ENCODE data around the gene TRABD2A. TPM values are rescaled to one million over a fixed set of nuclear protein-coding genes. Genes with fewer than 3 reads are reported as not detected.
"Not testable (repeated sequence)": the region's sequence is repeated elsewhere in the genome, so short reads cannot be mapped to it uniquely, and the experiment has no call there.

Gene TRABD2A
- total and polyA plus RNA-seq, 5 donors: 0.29 to 1.3 (median 0.62) TPM

GRCh38 chr2:84788027-84788426, 92.9 kb downstream of the TRABD2A start:
- ATAC-seq: no peak
- 46% methylated on average over 1 of the region's 1 CpG for WGBS

GRCh38 chr2:84786601-84787000, 94.3 kb downstream of the TRABD2A start:
- ATAC-seq (no peak), DNase-seq (no peak)
- Histone ChIP-seq H3K27me3 (ENCODE audit: control insufficient read depth, insufficient read depth) (no peaks in the 10 kb centered on the region), H3K9me3 (ENCODE audit: control insufficient read depth, low read length) (no peaks in the 10 kb centered on the region), H3K4me3 (ENCODE audit: low read length) (no peak overlapping the region), H3K27ac (ENCODE audit: low read length) (no peak overlapping the region), H3K4me1 (ENCODE audit: control insufficient read depth, insufficient read depth, low read length) (no peaks in the 10 kb centered on the region)
- intact Hi-C loops (cut with DNase I): no loop called here

More at GRCh38 chr2:84788027-84788426, 92.9 kb downstream of the TRABD2A start:
- Histone ChIP-seq H3K27me3 (ENCODE audit: control insufficient read depth, insufficient read depth) (no peaks in the 10 kb centered on the region), H3K9me3 (ENCODE audit: control insufficient read depth, low read length) (no peaks in the 10 kb centered on the region), H3K4me3 (ENCODE audit: low read length) (no peak overlapping the region), H3K27ac (ENCODE audit: low read length) (no peak overlapping the region), H3K4me1 (ENCODE audit: control insufficient read depth, insufficient read depth, low read length) (no peaks in the 10 kb centered on the region)
- intact Hi-C loops (cut with DNase I): no loop called here
- no peak for DNase-seq

- no peaks in the 10 kb centered on the region for H3K27me3 ChIP-seq (ENCODE audit: control insufficient read depth, insufficient read depth)
- intact Hi-C loops (cut with DNase I): no loop called here
- H3K4me1 ChIP-seq (ENCODE audit: control insufficient read depth, insufficient read depth, low read length): no peaks in the 10 kb centered on the region
- no peaks in the 10 kb centered on the region for H3K9me3 ChIP-seq (ENCODE audit: control insufficient read depth, low read length)
- ATAC-seq (no peak), DNase-seq (no peak)
- 88% methylated on average over 4 of the region's 4 CpGs for WGBS
- no peak overlapping the region for H3K4me3 ChIP-seq (ENCODE audit: low read length)
- H3K27ac ChIP-seq (ENCODE audit: low read length): no peak overlapping the region
Observed at GRCh38 chr2:84785950-84786349, 94.9 kb downstream of the TRABD2A start.

- ATAC-seq (no peak), DNase-seq (no peak)
- Histone ChIP-seq H3K4me3 (ENCODE audit: low read length) (no peak overlapping the region), H3K27ac (ENCODE audit: low read length) (no peak overlapping the region), H3K27me3 (ENCODE audit: control insufficient read depth, insufficient read depth) (no peaks in the 10 kb centered on the region), H3K9me3 (ENCODE audit: control insufficient read depth, low read length) (no peaks in the 10 kb centered on the region), H3K4me1 (ENCODE audit: control insufficient read depth, insufficient read depth, low read length) (no peaks in the 10 kb centered on the region)
- intact Hi-C loops (cut with DNase I): no loop called here
- 53% methylated on average over 1 of the region's 1 CpG for WGBS
Observed at GRCh38 chr2:84782717-84783442, 98.0 kb downstream of the TRABD2A start.

GRCh38 chr2:84781942-84782716, 98.8 kb downstream of the TRABD2A start:
- H3K27me3 ChIP-seq (ENCODE audit: control insufficient read depth, insufficient read depth): no peaks in the 10 kb centered on the region
- H3K4me3 ChIP-seq (ENCODE audit: low read length): no peak overlapping the region
- no peak overlapping the region for H3K27ac ChIP-seq (ENCODE audit: low read length)
- WGBS: 61% methylated on average over 3 of the region's 3 CpGs
- H3K4me1 ChIP-seq (ENCODE audit: control insufficient read depth, insufficient read depth, low read length): no peaks in the 10 kb centered on the region
- ATAC-seq: peak in 1 of 2 donors; percentile 35
- DNase-seq: peak in 2 of 3 donors; percentile 15 to 33
- no peaks in the 10 kb centered on the region for H3K9me3 ChIP-seq (ENCODE audit: control insufficient read depth, low read length)
- intact Hi-C loops (cut with DNase I): no loop called here

- Histone ChIP-seq H3K27ac (ENCODE audit: low read length) (no peak overlapping the region), H3K4me1 (ENCODE audit: control insufficient read depth, insufficient read depth, low read length) (no peaks in the 10 kb centered on the region), H3K27me3 (ENCODE audit: control insufficient read depth, insufficient read depth) (no peaks in the 10 kb centered on the region), H3K4me3 (ENCODE audit: low read length) (no peak overlapping the region), H3K9me3 (ENCODE audit: control insufficient read depth, low read length) (no peaks in the 10 kb centered on the region)
- no peak for DNase-seq
- no peak for ATAC-seq
- 50% methylated on average over 3 of the region's 3 CpGs for WGBS
- intact Hi-C loops (cut with DNase I): no loop called here
Observed at GRCh38 chr2:84779781-84780180, 101.1 kb downstream of the TRABD2A start.

- H3K27ac ChIP-seq (ENCODE audit: low read length): no peak overlapping the region
- H3K9me3 ChIP-seq (ENCODE audit: control insufficient read depth, low read length): no peaks in the 10 kb centered on the region
- WGBS: 78% methylated on average over 1 of the region's 1 CpG
- intact Hi-C loops (cut with DNase I): no loop called here
- ATAC-seq (no peak), DNase-seq (no peak)
- no peak overlapping the region for H3K4me3 ChIP-seq (ENCODE audit: low read length)
- H3K4me1 ChIP-seq (ENCODE audit: control insufficient read depth, insufficient read depth, low read length): no peaks in the 10 kb centered on the region
- no peaks in the 10 kb centered on the region for H3K27me3 ChIP-seq (ENCODE audit: control insufficient read depth, insufficient read depth)
Observed at GRCh38 chr2:84778911-84779690, 101.8 kb downstream of the TRABD2A start.

GRCh38 chr2:84776011-84776410, 104.9 kb downstream of the TRABD2A start:
- WGBS: 76% methylated on average over 1 of the region's 1 CpG
- Histone ChIP-seq H3K9me3 (ENCODE audit: control insufficient read depth, low read length) (no peaks in the 10 kb centered on the region), H3K27ac (ENCODE audit: low read length) (no peak overlapping the region), H3K27me3 (ENCODE audit: control insufficient read depth, insufficient read depth) (no peaks in the 10 kb centered on the region), H3K4me3 (ENCODE audit: low read length) (no peak overlapping the region), H3K4me1 (ENCODE audit: control insufficient read depth, insufficient read depth, low read length) (no peaks in the 10 kb centered on the region)
- no peak for ATAC-seq
- intact Hi-C loops (cut with DNase I): no loop called here
- no peak for DNase-seq

- H3K27me3 ChIP-seq (ENCODE audit: control insufficient read depth, insufficient read depth); intact Hi-C loops (cut with DNase I); DNase-seq; H3K27ac ChIP-seq (ENCODE audit: low read length); H3K4me1 ChIP-seq (ENCODE audit: control insufficient read depth, insufficient read depth, low read length); ATAC-seq; H3K4me3 ChIP-seq (ENCODE audit: low read length); H3K9me3 ChIP-seq (ENCODE audit: control insufficient read depth, low read length): not testable (repeated sequence)
- WGBS: 59% methylated on average over 3 of the region's 3 CpGs
Observed at GRCh38 chr2:84773562-84773961, 107.3 kb downstream of the TRABD2A start.
